ENCODE results near the gene FOXK1.

FOXK1 gene

GRCh38 chr7:4765776-4766490 lies 83.8 kb downstream of the FOXK1 start:
- peak; percentile 75 for DNase-seq (ENCODE audit: low spot score)

GRCh38 chr7:4766666-4767519 lies 84.8 kb downstream of the FOXK1 start:
- no peak for DNase-seq (ENCODE audit: low spot score)

GRCh38 chr7:4768597-4769569 lies 86.8 kb downstream of the FOXK1 start:
- no peak for DNase-seq (ENCODE audit: low spot score)

- no peak for DNase-seq (ENCODE audit: low spot score)
These were observed 87.7 kb downstream of the FOXK1 start for GRCh38 chr7:4769761-4770160.

GRCh38 chr7:4770886-4771285 lies 88.8 kb downstream of the FOXK1 start:
- no peak for DNase-seq (ENCODE audit: low spot score)

GRCh38 chr7:4771737-4772136 lies 89.6 kb downstream of the FOXK1 start:
- DNase-seq (ENCODE audit: low spot score) = no peak

- DNase-seq (ENCODE audit: low spot score) = no peak
These were observed 90.2 kb downstream of the FOXK1 start for GRCh38 chr7:4772306-4772705.

- DNase-seq (ENCODE audit: low spot score) = no peak
These were observed 91.9 kb downstream of the FOXK1 start for GRCh38 chr7:4774007-4774406.

GRCh38 chr7:4774658-4775249 lies 92.7 kb downstream of the FOXK1 start:
- DNase-seq (ENCODE audit: low spot score) = no peak

GRCh38 chr7:4775250-4775847 lies 93.3 kb downstream of the FOXK1 start, which contains the start of gene AP5Z1:
TSS of gene AP5Z1 (plus strand) at chr7:4775623. CDS start at chr7:4775716, 93 bp downstream.
- DNase-seq (ENCODE audit: low spot score) = peak; percentile 100

GRCh38 chr7:4775848-4776623 lies 93.9 kb downstream of the FOXK1 start:
- DNase-seq (ENCODE audit: low spot score) = no peak

GRCh38 chr7:4779118-4779517 lies 97.0 kb downstream of the FOXK1 start:
- DNase-seq (ENCODE audit: low spot score) = no peak

- no peak for DNase-seq (ENCODE audit: low spot score)
These were observed 99.4 kb downstream of the FOXK1 start for GRCh38 chr7:4781366-4782069.

GRCh38 chr7:4782333-4783291 lies 100.5 kb downstream of the FOXK1 start:
- no peak for DNase-seq (ENCODE audit: low spot score)

GRCh38 chr7:4783292-4783652 lies 101.2 kb downstream of the FOXK1 start:
- DNase-seq (ENCODE audit: low spot score) = no peak

- DNase-seq (ENCODE audit: low spot score) = no peak
These were observed 101.8 kb downstream of the FOXK1 start for GRCh38 chr7:4783762-4784351.

GRCh38 chr7:4784799-4785198 lies 102.7 kb downstream of the FOXK1 start:
- no peak for DNase-seq (ENCODE audit: low spot score)

GRCh38 chr7:4785371-4785770 lies 103.3 kb downstream of the FOXK1 start:
- no peak for DNase-seq (ENCODE audit: low spot score)
